ENCODE measurements around the gene ITPKC. TPM values are rescaled to one million over a fixed set of nuclear protein-coding genes. Genes with fewer than 3 reads are reported as not detected.

The ITPKC gene
- total and polyA plus RNA-seq, 2 experiments from 2014 or later = 15.4 to 19.4 TPM

GRCh38 chr19:40707615-40708014, 9.3 kb upstream of the ITPKC start:
- Histone ChIP-seq H3K36me3 (peaks cover 35% of the 10 kb centered on the region), H3K4me3 (no peak overlapping the region), H3K27ac (no peak overlapping the region), H3K9me3 (ENCODE audit: low read depth) (no peaks in the 10 kb centered on the region), H3K27me3 (no peaks in the 10 kb centered on the region), H3K4me1 (ENCODE audit: low read depth) (no peaks in the 10 kb centered on the region)
- no peak for DNase-seq (ENCODE audit: low read depth in 1 of 2, low spot score in 1 of 2)
- TF ChIP-seq CTCF (IDR thresholded peaks at IDR 0.05; ENCODE audit: low read depth, low read length) = no peak

GRCh38 chr19:40709817-40710216, 7.1 kb upstream of the ITPKC start:
- no peak for DNase-seq (ENCODE audit: low read depth in 1 of 2, low spot score in 1 of 2)
- Histone ChIP-seq H3K4me3 (no peak overlapping the region), H3K36me3 (peaks cover 27% of the 10 kb centered on the region), H3K4me1 (ENCODE audit: low read depth) (peaks cover 6% of the 10 kb centered on the region), H3K27me3 (no peaks in the 10 kb centered on the region), H3K27ac (no peak overlapping the region), H3K9me3 (ENCODE audit: low read depth) (no peaks in the 10 kb centered on the region)
- TF ChIP-seq CTCF (IDR thresholded peaks at IDR 0.05; ENCODE audit: low read depth, low read length) = no peak

- H3K9me3 ChIP-seq (ENCODE audit: low read depth) = no peaks in the 10 kb centered on the region
- no peaks in the 10 kb centered on the region for H3K27me3 ChIP-seq
- H3K36me3 ChIP-seq = peaks cover 8% of the 10 kb centered on the region
- DNase-seq (ENCODE audit: low read depth in 1 of 2, low spot score in 1 of 2) = no peak
- H3K27ac ChIP-seq = peak overlapping the region; percentile 95
- no peak for TF ChIP-seq CTCF (IDR thresholded peaks at IDR 0.05; ENCODE audit: low read depth, low read length)
- H3K4me3 ChIP-seq = peak overlapping the region; percentile 66
- peaks cover 11% of the 10 kb centered on the region for H3K4me1 ChIP-seq (ENCODE audit: low read depth)
These were observed 3.0 kb upstream of the ITPKC start for GRCh38 chr19:40713939-40714338.

- H3K27ac ChIP-seq = peak overlapping the region; percentile 95
- peak; percentile 95 to 96 for DNase-seq (ENCODE audit: low read depth in 1 of 2, low spot score in 1 of 2)
- peaks cover 3% of the 10 kb centered on the region for H3K36me3 ChIP-seq
- peak overlapping the region; percentile 66 for H3K4me3 ChIP-seq
- no peaks in the 10 kb centered on the region for H3K27me3 ChIP-seq
- no peak for TF ChIP-seq CTCF (IDR thresholded peaks at IDR 0.05; ENCODE audit: low read depth, low read length)
- no peaks in the 10 kb centered on the region for H3K9me3 ChIP-seq (ENCODE audit: low read depth)
- peaks cover 14% of the 10 kb centered on the region for H3K4me1 ChIP-seq (ENCODE audit: low read depth)
These were observed 2.2 kb upstream of the ITPKC start for GRCh38 chr19:40714441-40715299.

GRCh38 chr19:40716031-40716481, 856 bp upstream of the ITPKC start:
- Histone ChIP-seq H3K9me3 (ENCODE audit: low read depth) (no peaks in the 10 kb centered on the region), H3K27me3 (no peaks in the 10 kb centered on the region), H3K4me3 (peak overlapping the region; percentile 66), H3K4me1 (ENCODE audit: low read depth) (peaks cover 14% of the 10 kb centered on the region), H3K36me3 (no peaks in the 10 kb centered on the region), H3K27ac (peak overlapping the region; percentile 95)
- TF ChIP-seq CTCF (IDR thresholded peaks at IDR 0.05; ENCODE audit: low read depth, low read length) = no peak
- no peak for DNase-seq (ENCODE audit: low read depth in 1 of 2, low spot score in 1 of 2)

Data from cardiac muscle cell (in vitro differentiated cells and primary cell).